ENCODE data around the gene C11orf71. TPM values are rescaled to one million over a fixed set of nuclear protein-coding genes. Genes with fewer than 3 reads are reported as not detected.

Gene C11orf71
- total and polyA plus RNA-seq, 9 donors: 6.5 to 15.3 (median 9.5) TPM

GRCh38 chr11:114382509-114382908 lies 17.8 kb downstream of the C11orf71 start:
- Histone ChIP-seq H3K27me3 (no peaks in the 10 kb centered on the region), H3K4me3 (no peak overlapping the region), H3K4me1 (ENCODE audit: insufficient read depth) (no peaks in the 10 kb centered on the region), H3K36me3 (no peaks in the 10 kb centered on the region), H3K9me3 (no peaks in the 10 kb centered on the region), H3K27ac (no peak overlapping the region)
- TF ChIP-seq EP300 (IDR thresholded peaks at IDR 0.05) (no peak), POLR2A (IDR thresholded peaks at IDR 0.05) (no peak)
- WGBS, 3 donors: 82 to 96% (median 95%) methylated on average over 3 of the region's 3 CpGs
- intact Hi-C loops (cut with DNase I): no loop called here
- no peak for DNase-seq

GRCh38 chr11:114379394-114380069 lies 20.8 kb downstream of the C11orf71 start:
- intact Hi-C loops (cut with DNase I): loop anchor here in 1 of 4 donors (10.0 kb wide), 1 partner anchor 1745 kb away; no protein-coding TSS in a partner anchor
- H3K27ac ChIP-seq: no peak overlapping the region
- no peak for TF ChIP-seq POLR2A (IDR thresholded peaks at IDR 0.05)
- TF ChIP-seq EP300 (IDR thresholded peaks at IDR 0.05): no peak
- TF ChIP-seq CTCF (IDR thresholded peaks at IDR 0.05): no peak
- no peaks in the 10 kb centered on the region for H3K36me3 ChIP-seq
- no peak for DNase-seq
- H3K9me3 ChIP-seq: no peaks in the 10 kb centered on the region
- H3K4me3 ChIP-seq: no peak overlapping the region
- no peaks in the 10 kb centered on the region for H3K27me3 ChIP-seq
- 83 to 89% (median 83%) methylated on average over 5 of the region's 5 CpGs for WGBS, 3 donors
- no peaks in the 10 kb centered on the region for H3K4me1 ChIP-seq (ENCODE audit: insufficient read depth)

- Histone ChIP-seq H3K9me3 (no peaks in the 10 kb centered on the region), H3K27me3 (no peaks in the 10 kb centered on the region), H3K27ac (no peak overlapping the region), H3K4me1 (ENCODE audit: insufficient read depth) (no peaks in the 10 kb centered on the region), H3K4me3 (no peak overlapping the region), H3K36me3 (no peaks in the 10 kb centered on the region)
- DNase-seq: no peak
- intact Hi-C loops (cut with DNase I): loop anchor here in 1 of 4 donors (10.0 kb wide), 1 partner anchor 1747 kb away; no protein-coding TSS in a partner anchor
- 89 to 95% (median 94%) methylated on average over 7 of the region's 7 CpGs for WGBS, 3 donors
- TF ChIP-seq POLR2A (IDR thresholded peaks at IDR 0.05) (no peak), EP300 (IDR thresholded peaks at IDR 0.05) (no peak), CTCF (IDR thresholded peaks at IDR 0.05) (no peak)
These were observed 22.6 kb downstream of the C11orf71 start for GRCh38 chr11:114377612-114378267.

GRCh38 chr11:114375052-114375451 lies 25.3 kb downstream of the C11orf71 start:
- no peaks in the 10 kb centered on the region for H3K9me3 ChIP-seq
- no peaks in the 10 kb centered on the region for H3K36me3 ChIP-seq
- 85 to 95% (median 92%) methylated on average over 3 of the region's 3 CpGs for WGBS, 3 donors
- intact Hi-C loops (cut with DNase I): loop anchor here in 1 of 4 donors (10.0 kb wide), 1 partner anchor 1750 kb away; no protein-coding TSS in a partner anchor
- H3K27ac ChIP-seq: no peak overlapping the region
- H3K27me3 ChIP-seq: no peaks in the 10 kb centered on the region
- H3K4me1 ChIP-seq (ENCODE audit: insufficient read depth): no peaks in the 10 kb centered on the region
- no peak overlapping the region for H3K4me3 ChIP-seq
- DNase-seq: no peak
- TF ChIP-seq POLR2A (IDR thresholded peaks at IDR 0.05) (no peak), CTCF (IDR thresholded peaks at IDR 0.05) (no peak), EP300 (IDR thresholded peaks at IDR 0.05) (no peak)

All from ovary (tissue), 9 donors.